ENCODE measurements around the gene DNPH1.

Gene DNPH1, protein sequence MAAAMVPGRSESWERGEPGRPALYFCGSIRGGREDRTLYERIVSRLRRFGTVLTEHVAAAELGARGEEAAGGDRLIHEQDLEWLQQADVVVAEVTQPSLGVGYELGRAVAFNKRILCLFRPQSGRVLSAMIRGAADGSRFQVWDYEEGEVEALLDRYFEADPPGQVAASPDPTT

DNA sequence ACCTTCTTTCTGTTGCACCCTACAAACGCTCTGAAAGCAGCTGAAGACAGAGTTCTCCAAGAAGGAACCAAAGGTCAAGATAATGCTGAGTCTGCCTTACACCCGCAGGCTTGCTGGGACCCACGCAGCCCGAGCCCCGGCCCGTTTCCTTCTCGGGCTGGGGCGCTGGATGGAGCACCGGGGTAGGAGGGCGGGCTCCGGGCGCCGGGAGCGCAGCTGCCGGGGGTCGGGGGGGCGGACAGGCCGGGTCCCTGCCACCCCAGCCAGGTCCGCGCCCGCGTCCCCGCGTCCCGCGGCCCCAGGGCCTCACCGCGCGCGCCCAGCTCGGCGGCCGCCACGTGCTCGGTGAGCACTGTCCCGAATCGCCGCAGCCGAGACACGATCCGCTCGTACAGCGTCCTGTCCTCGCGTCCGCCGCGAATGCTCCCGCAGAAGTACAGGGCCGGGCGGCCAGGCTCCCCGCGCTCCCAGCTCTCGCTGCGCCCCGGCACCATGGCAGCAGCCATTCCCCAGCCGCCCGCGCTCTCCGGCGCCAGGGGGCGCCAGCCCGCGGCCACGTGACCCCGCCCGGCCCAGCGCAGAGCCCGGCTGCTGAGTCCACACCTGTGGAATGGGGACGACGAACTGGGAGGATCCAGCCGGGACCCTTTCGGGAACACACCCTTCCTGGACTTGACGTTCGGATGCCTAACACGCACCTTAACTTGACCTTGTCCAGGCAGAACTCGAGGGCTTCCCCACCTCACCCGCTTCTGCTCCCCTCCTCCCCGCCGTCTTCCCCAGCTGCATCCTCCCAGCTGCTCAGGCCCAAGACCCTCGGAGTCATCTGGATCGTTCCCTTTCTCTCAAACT is at the start of gene DNPH1:
DNPH1 (minus strand) TSS at position 531 of the 852 bp plus-strand sequence; CDS start at position 506, 25 bp downstream.
- DNase-seq, result no peak

DNA sequence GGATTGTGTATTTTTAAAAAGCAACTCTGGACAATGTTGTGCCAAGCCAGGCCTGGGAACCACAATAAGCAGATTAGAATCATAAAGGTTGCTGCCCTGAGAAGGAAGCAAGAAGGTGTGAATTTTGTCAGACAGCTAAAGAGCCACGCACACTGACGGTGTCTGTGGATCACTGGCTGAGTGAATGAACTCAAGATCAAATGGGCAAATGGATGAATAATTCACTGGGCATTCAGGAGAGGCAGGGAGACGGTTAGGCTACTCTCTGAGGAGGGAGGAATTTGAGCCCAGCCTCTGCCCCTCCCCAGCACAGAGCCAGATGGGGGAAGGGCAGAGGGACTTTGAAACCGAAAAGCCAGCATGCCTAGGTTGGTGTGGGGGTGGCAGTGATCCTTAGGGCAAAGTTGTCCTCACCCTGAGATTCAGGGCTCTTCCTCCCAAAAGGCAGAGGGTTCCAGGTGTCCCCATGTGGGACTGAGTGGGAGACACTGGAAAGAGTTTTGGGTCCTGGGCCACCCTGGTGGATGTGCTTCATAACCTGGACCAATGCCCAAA is 49.3 kb upstream of the DNPH1 start:
- DNase-seq, result no peak

DNA sequence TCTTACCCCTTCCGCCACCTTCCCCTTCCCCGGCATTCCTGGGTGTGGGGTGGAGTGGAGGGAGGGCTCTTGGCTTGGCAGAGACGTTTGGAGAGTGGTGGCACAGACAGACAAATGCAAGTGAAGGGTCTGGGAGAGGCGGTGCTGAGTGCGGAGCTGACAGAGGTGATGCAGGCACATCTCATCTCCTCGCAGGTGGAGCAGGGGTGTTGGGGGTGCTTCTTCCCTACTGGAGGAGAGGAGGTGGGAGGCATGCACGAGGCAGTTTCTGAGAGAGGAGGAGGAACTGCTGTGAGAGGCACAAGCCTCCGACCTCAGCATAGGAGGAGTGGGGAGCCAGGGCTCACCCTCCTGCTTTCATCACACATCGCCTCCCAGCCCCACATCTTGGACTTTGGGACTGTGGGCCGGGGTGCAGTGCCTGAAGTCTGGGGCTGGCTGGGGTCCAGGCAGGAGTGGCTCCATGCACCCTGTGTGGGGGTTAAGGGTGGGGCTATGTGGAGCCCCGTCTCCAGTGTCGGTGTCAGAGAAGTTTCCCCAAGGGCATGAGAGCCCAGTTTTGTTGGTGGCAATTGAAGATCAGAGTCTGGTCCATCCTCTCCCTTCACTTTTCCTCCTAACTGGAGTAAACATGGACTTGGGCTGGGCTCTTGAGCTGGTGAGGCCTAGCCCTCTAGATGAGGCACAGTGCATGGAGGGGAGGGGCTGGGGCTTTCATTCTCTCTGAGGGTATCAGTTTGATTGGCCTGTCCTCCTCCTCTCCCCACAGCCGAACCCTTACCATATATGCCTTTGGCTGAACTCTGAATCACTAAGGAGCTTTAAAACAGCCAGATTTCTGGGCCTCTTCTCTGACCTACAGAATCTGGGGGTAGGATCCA is 48.6 kb upstream of the DNPH1 start:
- DNase-seq, result no peak

DNA sequence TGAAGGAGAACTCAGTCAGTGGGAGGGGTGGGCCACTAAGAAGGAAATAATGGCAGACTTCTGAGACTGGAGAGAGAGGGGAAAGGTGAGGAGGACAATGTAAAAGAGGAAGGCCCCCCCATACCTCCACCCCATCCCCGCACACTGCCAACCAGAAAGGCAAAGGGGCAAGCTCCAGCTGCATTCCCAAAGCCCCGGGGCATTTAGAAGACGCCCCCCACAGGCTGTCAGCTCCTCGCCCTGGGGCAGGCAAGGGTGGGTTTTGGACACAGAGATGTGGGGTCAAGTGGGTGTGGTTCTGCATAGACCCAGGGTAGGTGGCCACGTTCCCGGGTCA is 48.0 kb upstream of the DNPH1 start:
- no peak for DNase-seq

DNA sequence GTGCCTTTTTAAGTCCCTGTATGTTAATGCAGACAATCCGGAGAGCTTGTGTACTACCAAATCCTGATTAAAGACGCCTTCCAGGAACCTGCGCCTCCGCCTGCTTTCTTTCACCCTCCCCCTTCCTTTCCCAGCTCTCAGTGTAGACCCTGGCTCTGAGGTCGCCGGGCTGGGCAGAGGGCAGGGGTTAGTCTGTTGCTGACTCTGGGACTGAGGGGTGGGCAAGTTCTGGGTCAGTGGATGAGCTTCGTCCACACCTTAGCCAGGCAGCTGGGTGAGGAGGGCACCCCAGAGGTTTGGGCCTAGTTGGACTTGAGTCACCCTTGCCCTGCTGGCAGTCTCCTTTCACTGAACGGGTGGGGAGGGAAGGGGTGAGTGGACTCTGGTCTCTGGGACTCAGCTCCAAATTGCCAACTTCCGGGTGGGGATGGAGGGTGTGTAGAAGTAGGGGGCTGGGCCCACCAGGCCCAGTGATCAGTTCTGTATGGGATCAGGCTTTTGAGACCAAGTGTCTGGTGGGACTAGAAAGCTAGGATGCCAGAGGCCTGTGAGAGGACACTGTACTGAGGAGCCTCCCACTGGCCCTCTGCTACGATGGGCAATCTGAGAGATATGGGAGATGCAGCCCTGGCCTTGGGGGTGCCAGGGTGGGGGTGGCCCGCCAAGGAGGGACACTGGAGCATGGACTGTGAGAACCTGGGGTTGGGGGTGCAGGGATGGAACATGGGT is 47.5 kb upstream of the DNPH1 start:
- DNase-seq, result no peak

DNA sequence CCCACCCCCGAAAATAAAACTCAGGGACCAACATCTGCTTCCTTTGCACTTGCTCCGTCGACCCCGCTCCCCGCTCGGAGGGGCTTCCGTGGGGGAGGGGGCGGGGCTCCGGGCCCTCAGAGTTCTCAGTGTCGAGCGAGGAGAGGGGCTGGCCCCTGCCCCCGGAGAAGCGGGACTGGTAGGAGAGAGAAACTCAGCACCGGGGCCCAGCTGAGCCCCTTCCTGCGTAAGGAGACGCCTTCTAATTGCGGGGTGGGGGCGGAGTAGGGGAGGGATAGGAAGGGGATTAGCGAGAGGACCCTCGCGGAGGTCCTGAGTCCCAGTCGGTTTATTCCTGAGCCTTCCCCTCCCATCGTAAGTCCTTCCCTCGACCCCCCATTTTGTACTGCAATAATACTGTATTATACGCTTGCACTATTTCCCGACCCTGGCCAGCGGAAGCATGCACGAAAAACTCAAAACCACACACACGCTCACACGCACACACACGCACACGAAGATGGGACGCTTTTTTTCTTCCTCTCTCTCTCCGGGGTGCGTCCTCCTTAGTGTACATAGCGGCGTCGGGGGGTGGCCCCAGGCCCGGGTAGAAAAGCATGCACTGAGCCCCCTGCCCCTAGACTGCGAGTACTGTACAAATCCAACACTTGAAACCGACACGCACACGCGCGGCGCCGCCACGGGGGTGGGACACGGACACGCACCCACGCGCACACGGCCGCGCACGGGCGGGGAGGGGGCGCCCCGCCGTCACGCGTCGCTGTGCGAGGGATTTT is 46.7 kb upstream of the DNPH1 start:
- DNase-seq, result no peak

DNA sequence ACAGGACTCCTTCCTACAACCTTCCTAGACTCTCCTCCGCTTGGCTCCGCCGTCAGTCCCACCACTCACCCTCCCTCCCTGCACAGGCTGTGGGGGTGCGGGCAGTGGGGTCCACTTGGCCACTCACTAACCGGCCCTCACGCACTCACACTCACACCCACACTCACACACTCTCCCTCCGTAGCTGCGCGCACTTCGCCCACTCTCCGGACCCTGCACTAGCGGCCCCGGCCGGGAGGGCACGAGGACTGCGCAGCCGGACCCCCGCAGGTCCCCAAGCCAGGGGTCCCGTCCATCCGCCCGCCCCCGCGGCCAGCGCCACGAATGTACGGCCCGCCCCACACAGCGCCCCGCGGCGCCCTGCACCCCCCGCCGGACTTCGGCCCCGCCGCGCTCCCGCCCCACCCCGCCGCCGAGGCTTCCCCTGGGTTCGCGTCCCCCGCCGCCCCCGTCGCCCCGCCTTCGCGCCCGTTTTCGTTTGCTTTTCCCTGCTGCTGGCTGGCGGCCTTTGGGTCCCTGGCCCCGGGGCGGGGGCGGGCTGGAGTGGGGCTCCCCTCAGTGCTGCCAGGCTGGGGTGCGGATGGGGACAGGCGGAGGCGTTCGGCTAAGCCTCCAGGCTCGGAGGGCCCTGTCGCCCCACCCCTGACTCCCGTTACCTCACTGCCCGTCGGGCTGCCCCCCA is 45.8 kb upstream of the DNPH1 start:
- DNase-seq, result no peak

DNA sequence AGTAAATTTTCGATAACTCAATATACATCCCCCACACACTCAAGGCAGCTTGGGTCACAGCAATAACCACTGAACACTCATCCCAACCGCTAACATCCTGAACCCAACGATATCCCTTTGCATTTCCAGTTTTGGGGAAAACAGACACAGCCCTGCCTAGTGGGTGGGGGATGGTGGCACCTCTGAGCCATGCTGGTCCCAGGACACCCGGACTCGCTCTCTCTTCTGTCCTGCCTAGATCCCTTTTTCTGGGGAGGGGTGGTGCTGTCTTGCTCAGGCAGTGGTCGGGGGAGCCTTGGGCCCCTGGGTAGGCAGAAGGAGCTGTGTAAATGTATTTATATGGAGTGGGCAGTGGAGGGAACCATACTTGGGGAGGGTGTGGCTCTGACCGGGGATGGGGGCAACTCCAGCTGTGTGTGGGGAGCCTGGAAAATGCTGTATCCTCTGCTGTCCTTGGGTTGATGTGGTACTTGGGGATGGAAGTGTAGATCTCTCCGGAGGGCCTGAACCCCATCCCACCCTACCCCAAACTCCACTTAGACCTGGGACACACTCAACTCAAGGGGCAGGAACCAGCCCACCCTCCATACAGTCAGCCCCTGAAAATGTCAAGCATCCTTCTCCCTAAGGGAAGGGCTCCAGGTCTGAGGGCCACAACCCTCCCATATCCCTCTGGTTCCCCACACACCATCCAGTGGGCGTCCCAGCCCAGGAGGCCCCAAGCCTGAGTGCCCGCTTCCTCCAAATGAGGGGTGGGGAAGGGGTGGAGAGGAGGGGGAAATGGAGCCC is 45.0 kb upstream of the DNPH1 start:
- DNase-seq, result no peak

DNA sequence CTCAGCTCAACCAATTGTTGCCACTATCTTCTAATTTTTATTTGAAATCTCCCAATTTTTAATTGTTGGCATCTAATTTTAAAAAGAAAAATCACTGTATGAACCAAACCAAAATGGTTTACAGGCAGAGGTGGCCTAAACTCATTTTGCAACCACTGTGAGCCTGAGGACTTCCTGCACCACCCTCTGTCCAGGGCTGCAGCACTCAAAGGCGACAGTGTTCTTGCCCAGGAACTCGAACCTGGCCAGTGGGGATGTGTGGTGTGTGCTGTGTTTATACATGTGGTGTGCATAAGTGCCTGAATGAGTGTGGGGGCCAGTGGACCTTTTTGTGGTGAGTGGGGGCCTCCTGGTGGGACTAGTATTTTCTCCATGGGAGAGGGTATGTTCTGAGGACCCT is 44.4 kb upstream of the DNPH1 start:
- no peak for DNase-seq

DNA sequence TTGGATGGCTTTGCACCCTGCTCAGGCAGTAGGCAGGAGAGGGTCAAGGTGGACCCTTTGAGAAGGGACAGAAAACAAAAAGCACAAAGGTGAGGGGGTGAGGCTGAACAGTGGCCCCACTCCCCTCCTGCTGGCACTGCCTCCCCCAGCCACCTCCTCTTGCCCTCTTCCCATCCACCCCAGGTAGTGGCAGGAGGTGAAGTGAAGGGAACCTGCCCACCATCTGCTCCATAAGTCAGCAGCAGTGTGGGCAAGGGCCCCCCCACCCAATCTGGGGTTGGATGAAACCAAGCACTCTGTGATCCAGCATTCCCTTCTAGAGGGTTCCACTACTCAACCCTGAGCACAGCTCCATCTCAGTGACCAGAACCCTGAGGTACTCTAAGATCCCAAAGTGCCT is 42.7 kb upstream of the DNPH1 start:
- DNase-seq, result no peak

DNA sequence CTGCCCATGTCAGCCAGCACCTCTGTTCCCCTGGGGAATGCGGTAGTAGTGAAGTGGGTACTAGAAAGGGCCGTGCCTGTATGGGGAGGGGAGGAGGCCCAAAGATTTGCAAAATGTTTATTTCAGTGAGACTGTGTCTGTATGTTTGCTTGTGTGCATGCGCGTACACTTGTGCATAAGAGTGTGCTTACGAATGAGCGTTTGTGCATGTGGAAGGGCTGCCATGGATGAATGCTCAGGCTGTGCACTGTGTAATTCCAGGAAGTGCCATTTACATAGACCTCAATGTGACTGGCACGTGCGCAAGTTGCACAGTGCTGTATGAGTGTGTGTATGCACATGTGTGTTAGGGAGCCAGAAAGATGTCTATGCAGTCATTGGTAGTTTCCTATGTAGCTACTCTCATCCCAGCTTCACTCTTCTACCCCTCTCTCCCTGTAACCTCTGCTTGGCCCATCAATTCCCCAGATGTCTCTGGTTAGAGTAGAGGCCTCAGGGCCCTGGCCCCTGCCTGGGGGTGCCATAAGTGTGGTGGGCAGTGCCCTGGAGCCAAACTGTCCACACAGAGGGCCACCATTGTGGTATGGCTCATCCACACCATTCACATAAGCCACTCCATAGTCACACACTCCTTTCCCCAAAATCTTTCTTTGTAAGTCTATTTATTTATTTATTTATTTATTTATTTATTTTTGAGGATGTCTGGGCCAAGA is 42.0 kb upstream of the DNPH1 start:
- no peak for DNase-seq

DNA sequence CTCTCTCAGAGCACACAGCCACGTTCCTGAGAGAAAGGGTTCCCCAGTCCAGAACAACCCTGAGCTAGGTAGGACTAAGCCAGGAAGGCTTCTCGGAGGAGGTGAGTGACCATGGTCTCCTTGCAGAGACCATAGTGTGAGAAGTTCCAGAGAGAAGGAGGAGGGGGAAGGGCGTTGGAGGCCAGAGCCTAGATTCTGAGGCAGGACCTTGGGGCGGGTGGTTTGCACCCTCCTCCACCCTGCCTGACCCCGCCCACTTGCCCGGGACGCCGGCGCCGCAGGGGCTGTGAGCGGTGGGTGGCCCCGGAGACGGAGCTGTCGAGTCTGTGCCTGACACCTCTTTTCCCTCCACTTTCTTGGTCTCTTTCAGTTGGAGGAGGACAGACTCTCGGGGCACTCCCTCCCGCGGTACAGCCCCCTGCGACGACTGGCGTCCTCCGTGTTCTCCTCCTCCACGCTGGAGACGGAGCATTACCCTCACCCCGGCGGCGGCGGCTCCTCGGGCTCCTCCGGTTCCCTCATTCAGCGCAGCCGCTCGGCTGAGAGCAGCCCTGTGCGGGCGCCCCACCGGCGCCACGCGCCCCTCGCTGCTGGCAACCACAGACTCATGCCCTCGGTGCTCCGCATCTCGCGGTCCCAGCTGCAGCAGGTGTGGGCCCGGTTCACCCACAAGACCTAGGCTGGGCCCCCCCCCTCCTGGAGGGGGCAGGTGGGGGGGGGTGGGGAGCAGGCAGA is 40.2 kb upstream of the DNPH1 start:
- no peak for DNase-seq

DNA sequence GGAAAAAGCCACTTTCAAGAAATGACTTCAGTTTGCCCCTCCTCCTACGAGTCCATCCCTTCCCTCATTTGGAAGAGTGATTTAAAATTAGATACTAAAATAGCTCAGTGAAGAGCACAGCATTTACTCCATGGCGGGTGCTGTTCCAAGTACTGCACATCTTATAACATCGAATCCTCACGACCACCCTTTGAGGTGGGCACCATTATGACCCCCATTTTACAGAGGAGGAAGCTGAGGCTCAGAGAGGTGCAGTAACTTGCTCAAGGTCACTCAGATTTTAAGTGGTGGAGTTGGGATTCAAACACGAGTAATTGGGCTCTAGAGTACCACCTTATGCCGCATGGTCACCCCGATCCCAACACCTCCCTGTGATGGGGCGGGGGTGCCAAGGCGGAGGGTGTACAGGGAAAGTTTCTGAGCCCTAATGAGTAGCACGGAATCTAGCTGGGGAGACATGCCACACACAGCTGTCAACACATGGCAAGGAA is 39.5 kb upstream of the DNPH1 start:
- no peak for DNase-seq

DNA sequence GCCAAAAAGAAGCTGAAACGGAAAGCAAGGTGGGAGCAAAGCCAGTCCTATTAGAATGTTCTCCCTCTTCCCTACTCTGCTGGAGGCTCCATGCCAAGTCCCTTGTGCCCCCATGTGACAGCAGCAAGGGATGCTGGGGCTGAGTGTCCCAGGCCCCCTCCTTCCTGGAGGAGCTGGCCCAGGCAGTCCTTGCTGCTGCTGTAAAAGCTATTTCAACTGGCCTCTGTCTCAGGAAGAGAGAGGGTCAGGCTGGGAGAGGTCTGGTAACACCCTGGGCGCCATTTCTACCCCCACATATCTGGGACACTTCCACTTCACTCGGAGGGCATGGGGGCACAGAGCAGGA is 39.0 kb upstream of the DNPH1 start:
- DNase-seq, result no peak

DNA sequence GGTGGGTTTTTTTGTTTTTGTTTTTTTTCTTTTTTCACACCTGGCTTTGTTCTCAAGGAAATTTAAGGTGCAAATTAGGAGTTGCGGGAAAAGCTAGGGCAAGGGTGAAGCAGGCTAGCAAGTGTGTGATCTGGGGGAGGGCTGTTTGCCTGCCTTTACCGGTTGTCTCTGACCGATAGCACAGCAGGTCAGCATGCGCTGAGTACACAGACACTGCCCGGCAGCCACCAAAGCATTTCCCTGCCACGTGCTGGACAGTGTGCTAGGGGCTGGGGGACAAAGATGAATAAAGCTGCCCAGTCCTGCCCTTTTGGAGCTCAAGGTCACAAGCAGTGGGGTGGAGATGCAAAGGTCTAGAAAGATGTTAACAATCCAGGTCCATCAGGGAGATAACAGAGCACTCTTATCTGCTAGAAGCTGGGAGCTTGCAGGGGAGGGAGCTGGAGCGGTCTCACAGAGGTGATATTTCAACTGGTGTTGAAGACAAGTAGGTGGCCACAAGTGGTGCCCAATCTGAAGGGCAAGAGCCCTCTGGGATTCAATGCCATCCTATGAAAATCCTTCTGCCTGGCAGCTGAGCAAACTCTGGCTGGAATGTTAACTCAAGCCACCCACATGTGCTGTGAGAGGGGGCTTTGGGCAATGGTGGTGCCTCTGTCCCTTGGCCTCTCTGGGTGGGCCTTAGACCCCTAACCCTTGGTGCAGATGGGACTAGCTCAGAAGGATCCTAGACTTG is 38.5 kb upstream of the DNPH1 start:
- DNase-seq, result no peak

DNA sequence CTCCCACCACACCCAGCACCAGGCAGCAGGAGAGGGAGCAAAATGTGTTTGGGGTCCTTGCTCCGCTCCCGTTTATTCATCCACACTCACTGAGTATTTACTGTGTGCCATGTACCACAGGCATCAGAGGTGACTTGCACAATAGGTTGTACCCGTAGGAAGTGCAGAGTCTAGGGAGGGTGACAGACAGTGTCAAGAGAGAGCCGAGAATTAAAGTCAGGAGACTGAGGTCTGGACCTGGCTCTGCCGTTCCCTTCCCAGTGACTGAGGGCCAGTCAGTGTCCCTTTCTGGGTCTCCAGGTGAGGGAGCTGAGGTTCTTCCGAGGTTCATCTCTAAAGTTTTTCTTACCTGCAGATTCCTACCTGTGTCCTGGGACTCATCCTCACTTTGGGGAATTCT is 36.3 kb upstream of the DNPH1 start:
- no peak for DNase-seq

DNA sequence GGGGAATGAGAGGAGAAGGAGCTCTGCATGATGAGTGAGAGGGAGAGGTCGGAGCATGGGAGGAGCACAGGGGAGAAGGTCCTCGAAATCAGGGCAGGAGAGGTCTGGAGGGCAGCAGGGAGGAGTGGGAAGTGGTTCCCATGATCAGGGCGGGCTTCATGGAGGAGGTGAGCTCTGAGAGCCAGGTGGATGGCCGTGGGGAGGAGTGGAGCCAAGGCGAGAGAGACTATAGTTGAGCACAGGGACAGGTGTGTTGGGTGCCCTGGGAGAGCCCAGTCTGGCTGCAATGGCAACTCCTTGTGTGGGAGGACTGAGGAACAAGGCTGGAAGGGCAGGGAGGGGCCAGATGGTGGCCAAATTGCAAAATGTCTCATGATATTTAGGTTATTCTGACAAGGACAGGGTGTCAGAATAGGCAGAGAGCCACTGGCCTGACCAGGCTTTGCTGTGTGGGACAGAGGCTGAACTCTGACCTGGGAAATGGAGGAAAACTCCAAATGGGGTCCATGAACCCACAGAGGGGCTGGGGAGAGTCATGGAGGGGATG is 35.4 kb upstream of the DNPH1 start:
- DNase-seq, result no peak

Data from cortex of kidney (tissue), 1 donor.